HG02678 (cell line): Measurements from ENCODE around the gene DIABLO.
"Not testable (repeated sequence)": the region's sequence is repeated elsewhere in the genome, so short reads cannot be mapped to it uniquely, and the experiment has no call there.

Source experiments
- ATAC-seq: cut with Tn5 transposase; IDR thresholded peaks from one replicate; pipeline ENCODE4 v1.9.1; 2021; ENCODE audit warnings: mild to moderate bottlenecking, moderate library complexity; ENCODE audit not compliant: unreplicated experiment

Gene DIABLO

GRCh38 chr12:122225683-122226365 is at the start of gene DIABLO:
Gene DIABLO (minus strand): TSS chr12:122226052. CDS start chr12:122226014, 38 bp downstream.
- ATAC-seq, result peak; percentile 89

DNA sequence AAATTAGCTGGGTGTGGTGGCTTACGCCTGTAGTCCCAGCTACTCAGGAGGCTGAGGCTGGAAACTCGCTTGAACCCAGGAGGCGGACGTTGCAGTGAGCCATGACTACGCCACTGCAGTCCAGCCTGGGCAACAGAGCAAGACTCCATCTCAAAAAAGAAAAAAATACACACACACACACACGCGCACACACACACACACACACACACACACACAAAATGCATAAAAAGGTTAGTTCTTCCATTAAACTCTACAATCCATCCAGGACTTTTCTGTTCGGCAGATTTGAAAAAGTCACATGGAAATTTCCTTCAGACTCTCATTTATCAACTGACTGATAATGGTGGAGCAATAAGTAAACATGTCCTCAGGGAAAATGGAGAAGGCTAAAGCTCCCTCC is 49.6 kb upstream of the DIABLO start:
- ATAC-seq, result no peak

DNA sequence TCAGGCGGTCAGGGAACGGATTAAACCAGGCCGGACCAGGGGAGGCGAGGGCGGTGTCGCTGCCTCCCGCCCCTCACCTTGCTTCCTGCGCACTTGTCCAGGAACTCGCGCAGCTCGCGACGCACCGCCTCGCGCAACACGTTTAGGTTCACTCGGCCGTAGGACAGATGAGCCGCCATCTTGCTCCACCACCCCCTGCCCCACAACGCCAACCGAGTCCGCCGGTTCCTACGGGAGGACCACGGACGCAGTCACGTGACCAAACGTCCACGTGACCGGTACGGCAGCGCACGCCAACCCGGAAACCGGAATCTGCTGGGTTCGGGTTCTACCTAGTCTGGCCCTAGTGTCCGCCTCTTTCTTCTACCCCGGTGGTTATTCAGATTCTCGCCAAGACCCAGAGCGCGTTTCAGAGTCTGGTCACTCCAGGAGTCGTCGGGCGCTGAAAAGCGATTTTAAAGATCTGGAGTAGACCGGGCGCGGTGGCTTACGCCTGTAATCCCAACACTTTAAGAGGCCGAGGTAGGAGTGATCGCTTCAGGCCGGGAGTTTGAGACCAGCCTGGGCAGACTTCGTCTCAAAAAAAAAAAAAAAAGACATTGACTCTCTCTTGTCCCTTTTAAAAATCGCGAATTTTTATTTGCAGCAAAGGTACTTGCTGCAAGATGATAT is 40.5 kb upstream of the DIABLO start, which contains the start of gene VPS33A:
TSS of gene VPS33A (minus strand) at position 265 of the 672 bp plus-strand sequence. CDS start at position 179, 86 bp downstream.
- peak; percentile 88 for ATAC-seq

DNA sequence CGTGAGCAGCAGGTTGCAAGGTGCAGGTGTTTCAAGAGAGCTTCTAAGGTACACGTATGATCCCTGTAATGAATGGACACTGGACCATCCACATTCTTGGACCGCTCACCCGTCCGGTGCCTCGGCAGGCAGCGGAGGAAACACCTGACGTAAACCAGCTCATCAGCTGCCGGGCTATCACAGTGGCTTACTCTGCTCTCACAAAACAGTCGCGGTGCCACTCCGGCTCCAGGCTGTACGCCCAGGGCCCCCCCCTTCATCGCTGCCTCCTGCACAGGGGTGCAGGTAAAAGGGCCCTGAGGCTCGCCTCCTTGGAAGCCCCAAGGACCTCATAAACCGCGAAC is 40.0 kb upstream of the DIABLO start:
- ATAC-seq, result peak; percentile 33

- no peak for ATAC-seq
These were observed 39.6 kb upstream of the DIABLO start for GRCh38 chr12:122265476-122265875.

DNA sequence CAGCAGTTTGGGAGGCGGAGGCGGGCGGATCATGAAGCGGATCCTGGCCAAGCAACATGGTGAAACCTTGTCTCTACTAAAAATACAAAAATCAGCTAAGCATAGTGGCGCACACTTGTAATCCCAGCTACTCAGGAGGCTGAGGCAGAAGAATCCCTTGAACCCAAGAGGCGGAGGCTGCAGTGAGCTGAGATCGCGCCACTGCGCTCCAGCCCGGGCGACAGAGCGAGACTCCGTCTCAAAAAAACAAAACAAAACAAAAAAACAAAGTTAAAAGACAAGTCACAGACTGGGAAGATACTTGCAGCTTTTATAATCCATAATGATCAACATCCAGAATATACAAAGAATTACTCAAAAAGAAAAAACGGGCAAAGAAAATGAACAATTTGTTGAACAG is 34.9 kb upstream of the DIABLO start:
- ATAC-seq, result not testable (repeated sequence)

- not testable (repeated sequence) for ATAC-seq
These were observed 33.1 kb upstream of the DIABLO start for GRCh38 chr12:122258939-122259338.

- ATAC-seq, result not testable (repeated sequence)
These were observed 32.6 kb upstream of the DIABLO start for GRCh38 chr12:122258462-122258861.

DNA sequence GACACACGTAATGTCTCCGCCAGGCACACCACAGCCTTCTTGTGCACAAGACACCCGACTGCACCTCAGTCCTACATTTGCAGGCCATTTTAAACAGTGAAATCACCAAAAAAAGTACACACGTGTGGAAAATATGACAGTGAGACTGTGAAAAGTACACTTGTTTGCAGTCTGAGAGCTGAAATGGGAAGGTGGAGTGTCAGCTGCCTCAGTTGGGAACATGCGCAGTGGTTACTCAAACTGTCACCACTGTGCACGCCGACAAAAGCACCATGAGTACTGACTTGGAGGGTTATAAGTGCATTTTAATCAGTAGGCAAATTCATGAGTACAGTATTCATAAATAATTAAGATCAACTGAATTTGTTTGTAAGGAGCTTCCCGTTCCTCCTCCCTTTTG is 24.7 kb upstream of the DIABLO start:
- no peak for ATAC-seq

- ATAC-seq, result no peak
These were observed 24.2 kb upstream of the DIABLO start for GRCh38 chr12:122250047-122250446.

DNA sequence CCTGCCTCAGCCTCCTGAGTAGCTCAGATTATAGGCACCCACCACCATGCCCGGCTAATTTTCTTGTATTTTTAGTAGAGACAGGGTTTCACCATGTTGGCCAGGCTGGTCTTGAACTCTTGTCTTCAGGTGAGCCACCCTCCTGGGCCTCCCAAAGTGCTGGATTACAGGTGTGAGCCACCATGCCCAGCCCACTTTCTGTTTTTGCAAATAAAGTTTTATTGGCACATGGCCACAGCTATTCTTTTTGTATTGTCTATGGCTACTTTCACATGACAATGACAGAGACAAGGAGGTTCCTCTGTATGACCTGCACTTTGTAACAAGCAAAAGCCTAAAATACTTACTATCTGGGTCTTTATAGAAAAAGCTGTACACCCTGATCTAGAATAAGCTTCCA is 19.7 kb upstream of the DIABLO start:
- ATAC-seq, result no peak

DNA sequence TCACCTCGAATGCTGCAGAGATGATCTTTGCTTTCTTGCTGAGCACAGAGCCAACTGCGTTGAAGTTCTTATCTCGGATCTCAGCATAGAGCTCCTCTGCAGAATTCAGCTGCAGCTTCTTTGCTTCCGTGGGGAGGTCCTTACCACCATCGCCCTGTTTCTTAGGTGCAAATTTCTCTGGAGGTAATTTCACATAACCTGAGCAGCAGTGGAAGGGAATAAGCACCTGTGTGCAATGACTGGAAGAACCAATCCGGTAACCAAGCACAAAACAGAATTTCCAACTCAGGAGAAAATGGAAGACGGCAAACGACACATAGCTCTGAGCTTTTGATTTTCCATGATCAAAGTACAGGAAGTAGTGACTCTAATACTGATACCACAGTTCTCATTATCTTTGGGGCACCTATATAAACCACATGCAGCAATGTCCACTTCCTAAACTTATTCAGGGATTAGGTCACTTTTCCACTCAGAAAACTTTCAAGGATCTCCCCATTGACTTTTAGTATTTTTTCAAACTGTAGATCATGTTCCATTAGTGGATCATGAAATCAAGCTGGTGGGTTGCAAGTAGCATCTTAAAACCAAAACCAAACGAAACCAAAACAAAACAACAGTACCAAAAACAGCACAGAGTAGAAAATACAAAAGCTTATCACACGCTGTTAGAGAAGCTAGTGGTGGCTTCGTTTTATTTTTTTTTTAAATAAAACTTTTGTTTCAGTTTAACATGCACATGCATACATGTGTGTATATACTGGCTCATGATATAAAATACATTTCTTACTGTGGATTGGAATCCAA is 18.9 kb upstream of the DIABLO start:
- no peak for ATAC-seq

GRCh38 chr12:122243965-122244364 is 18.1 kb upstream of the DIABLO start:
- ATAC-seq, result no peak

- no peak for ATAC-seq
These were observed 13.0 kb upstream of the DIABLO start for GRCh38 chr12:122238861-122239260.

DNA sequence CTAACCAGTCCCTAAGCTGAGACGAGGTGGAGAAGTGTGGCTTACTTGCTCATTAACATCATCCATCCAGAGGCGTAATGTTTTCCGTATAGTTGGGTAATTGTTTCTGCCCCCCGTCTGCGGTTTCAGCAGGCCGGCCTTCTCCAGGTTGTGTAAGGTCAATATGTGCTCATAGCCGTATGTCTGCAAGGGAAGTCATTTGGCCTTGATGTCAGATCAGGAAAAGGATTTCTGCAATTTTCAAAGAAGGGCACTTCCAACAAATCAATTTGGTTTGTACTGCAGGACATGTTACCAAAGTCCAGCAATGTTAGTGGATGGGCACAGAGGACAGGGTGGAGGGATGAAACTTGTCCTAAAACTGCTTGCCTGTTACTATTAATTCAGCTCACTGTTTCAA is 9.9 kb upstream of the DIABLO start:
- ATAC-seq, result no peak

DNA sequence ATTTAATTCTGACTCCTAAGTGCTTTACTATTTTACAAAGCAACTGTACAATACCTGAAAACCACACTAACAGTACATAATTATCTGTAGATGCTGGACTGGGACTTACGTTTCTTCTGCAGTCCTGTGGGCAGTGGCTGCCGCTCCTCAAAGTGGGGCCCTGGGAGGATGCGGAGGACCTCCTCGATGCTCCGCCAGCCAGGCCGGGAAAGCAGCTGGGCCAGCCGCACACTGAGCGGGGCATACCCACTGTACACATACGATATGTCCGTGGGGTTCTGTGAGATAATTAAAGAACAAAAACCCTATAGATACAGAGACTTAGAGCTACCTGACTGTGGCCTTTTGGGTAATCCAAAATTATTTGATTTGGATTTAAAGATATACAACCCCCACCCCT is 6.8 kb upstream of the DIABLO start:
- ATAC-seq, result no peak

- no peak for ATAC-seq
These were observed 4.9 kb upstream of the DIABLO start for GRCh38 chr12:122230798-122231197.

DNA sequence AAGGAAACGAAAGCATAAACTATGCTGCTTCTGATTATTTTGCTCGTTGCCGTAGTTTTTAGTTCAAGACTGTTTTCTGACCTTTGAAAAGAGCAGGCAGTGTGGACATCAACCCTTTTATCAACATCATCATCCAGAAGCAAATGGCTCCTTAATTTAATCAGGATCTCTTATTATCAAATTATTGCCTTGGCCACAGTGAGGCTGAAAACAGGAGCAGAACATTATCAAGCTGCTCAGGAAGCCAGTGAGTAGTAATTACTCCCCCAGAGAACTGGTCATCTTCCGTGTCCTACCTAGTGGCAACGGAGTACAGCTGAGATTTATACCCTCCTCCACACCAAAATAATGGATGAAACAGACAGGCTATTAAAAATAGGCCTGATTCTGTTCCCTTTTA is 2.2 kb upstream of the DIABLO start:
- no peak for ATAC-seq

- no peak for ATAC-seq
These were observed 1.5 kb upstream of the DIABLO start for GRCh38 chr12:122227341-122227740.

- ATAC-seq, result no peak
These were observed 694 bp upstream of the DIABLO start for GRCh38 chr12:122226366-122227125.

DNA sequence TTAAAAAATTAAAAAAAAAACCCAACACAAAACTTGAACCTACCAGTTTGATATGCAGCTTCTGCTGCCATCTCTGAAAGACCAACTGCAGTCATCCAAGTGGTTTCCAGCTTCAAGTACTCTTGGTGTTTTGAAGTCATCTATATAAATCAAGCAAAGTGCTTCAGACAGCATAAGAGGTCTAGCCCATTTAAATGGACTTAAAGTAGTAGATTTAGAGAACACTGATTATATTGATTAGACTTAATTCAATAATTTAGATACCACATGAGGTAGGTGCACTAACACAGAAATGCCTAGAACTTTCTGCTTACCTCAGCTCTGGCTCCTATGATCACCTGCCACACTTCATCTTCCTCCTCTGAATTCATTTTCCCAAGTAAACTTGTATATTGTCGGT is 9.4 kb downstream of the DIABLO start:
- no peak for ATAC-seq
